Esophagus mucosa (tissue), 1 donor: ENCODE data around the gene DIAPH2. TPM values are rescaled to one million over a fixed set of nuclear protein-coding genes. Genes with fewer than 3 reads are reported as not detected.
"Not testable (repeated sequence)": the region's sequence is repeated elsewhere in the genome, so short reads cannot be mapped to it uniquely, and the experiment has no call there.

Experiments
- ATAC-seq: fragments of 200-7000 bp; cut with Tn5 transposase; one replicate; pipeline ENCODE4 v1.9.1; 2020
- total RNA-seq: library from RNA; stranded (reverse); gene quantifications from one replicate; pipeline ENCODE4 v1.2.4, GENCODE V29; 2023
- donor health status: DM: yes; HTN: yes; CAD: no.

Gene DIAPH2
- total RNA-seq, 1 donor from 2014 or later = 8.9 TPM

DNA sequence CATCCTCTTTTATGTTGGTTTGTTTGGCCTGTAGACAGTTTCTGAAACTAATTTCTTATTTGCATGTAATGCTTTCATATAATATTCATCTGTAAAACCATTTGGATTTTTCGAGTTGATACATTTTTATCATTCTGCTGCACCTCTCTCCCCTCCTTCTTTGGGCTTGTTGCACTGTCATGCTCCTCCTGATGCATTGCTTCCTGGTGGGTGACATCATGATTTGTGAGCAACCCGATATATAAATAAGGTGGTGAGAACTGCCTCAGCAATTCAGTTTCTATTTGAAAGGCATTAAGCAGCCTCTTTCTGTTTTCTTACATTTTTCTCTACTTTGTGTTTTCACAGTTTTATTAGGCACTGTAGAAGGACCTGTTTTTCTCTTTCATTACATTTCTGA, 714.8 kb downstream of the DIAPH2 start:
- no peak for ATAC-seq

- ATAC-seq = no peak
Measured at GRCh38 chrX:97400492-97400891, 715.9 kb downstream of the DIAPH2 start.

- ATAC-seq = no peak
Measured at GRCh38 chrX:97401154-97401553, 716.5 kb downstream of the DIAPH2 start.

DNA sequence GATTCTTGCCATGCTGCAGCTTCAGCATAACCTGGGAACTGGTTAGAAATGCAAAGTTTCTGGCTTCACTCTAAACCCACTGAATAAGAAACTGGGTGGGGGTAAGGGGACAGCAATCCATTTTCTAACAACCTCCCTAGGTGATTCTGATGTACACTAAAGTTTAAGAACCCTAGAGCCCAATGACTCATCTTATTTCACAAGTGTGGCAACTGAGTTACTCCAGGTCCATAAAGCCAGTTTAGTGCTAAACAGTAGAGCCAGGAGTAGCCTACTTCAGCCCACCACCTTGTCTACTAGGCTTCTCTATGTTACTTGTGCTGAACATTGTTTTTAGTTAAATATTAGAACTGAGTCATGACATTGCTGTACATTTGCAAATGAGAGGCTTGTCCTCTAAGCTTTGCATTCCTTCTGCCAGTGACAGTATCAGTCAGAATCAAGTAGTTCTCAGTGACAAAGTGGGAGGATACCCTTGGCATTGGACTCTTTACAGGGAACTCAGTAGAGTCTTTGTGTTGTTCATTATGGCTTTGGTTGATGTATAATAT, 717.0 kb downstream of the DIAPH2 start:
- no peak for ATAC-seq

GRCh38 chrX:97402333-97402732, 717.7 kb downstream of the DIAPH2 start:
- ATAC-seq = no peak

DNA sequence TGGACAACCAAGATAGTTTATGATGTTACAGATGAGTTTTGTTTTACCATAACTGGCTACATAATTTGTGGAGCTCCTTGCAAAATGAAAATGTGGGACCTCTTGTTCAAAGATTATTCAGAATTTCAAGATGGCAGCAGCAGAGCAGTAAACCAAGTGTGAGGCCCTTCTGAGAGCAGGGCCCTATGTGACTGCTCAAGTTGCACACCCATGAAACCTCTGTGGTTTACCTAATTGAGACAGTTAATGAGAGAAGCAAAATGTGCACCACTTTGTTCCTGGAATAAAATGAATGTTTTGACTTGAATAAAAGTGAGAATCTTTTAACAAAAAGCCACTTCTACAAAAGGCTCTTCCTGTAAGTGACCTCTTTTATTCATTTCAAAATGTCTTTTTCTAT, 718.3 kb downstream of the DIAPH2 start:
- no peak for ATAC-seq

DNA sequence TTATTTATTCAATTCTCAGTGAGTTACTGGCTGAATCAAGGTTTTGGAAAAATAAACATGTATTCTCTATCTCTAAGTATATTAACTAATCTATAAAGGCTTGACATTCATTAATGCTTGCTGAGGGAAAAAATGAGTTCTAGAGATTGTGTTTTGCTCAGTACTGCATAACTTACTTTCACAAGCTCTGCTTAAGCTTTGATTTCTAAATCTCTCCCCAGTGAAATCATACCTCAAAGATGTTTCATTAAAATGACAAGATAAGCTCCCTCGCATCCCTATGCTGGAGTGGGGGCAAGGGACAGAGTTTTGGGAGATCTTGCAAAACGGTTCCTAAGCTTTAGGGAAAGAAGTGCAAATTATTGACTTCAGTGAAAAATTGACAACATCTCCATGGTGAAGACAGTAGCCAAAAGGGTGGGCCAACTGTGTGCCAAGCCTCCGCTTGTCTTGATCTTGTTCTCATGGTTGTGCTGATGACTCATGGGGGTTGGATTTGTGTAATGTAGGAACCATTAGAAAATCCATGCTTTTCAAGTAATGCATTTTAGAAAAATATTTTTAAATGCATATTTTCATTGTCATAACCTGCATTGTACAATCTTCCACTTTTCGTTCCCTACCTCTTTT, 720.5 kb downstream of the DIAPH2 start:
- ATAC-seq = no peak

DNA sequence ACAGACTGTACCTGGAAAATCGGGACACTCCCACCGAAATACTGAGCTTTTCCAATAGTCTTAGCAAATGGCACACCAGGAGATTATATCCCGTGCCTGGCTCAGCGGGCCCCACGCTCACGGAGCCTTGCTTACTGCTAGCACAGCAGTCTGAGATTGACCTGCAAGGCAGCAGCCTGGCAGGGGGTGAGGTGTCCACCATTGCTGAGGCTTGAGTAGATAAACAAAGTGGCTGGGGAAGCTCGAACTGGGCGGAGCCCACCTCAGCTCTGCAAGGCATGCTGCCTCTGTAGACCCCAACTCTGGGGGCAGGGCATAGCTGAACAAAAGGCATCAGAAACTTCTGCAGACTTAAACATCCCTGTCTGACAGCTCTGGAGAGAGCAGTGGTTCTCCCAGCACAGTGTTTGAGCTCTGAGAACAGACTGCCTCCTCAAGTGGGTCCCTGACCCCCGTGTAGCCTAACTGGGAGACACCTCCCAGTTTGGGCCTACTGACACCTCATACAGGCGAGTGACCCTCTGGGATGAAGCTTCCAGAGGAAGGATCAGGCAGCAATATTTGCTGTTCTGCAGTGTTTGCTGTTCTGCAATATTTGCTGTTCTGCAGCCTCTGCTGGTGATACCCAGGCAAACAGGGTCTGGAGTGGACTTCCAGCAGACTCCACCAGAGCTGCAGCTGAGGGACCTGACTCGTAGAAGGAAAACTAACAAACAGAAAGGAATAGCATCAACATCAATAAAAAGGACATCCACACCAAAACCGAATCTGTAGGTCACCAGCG, 725.2 kb downstream of the DIAPH2 start:
- not testable (repeated sequence) for ATAC-seq

GRCh38 chrX:97416461-97416860, 731.8 kb downstream of the DIAPH2 start:
- ATAC-seq = peak; percentile 13

- ATAC-seq = no peak
Measured at GRCh38 chrX:97429101-97429500, 744.5 kb downstream of the DIAPH2 start.

DNA sequence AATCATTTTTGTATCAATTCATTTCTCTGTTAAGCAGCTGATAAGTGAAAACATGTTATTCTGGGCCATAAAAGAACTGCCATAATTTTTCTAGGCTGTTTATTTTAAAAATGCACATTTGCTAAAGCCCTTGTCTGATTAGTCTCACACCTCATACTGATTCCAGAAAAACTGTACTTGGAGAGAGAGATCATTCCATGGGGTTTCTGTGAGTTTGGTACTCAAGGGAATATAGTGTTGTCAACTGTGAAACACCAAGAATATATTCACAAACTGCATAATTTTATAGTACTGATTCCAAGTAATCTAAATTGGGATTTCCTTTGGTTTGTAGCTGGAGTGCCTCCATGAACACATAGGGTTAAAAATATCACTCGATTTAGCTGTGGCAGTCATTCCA, 746.6 kb downstream of the DIAPH2 start:
- ATAC-seq = no peak

GRCh38 chrX:97446298-97446882, 761.7 kb downstream of the DIAPH2 start:
- no peak for ATAC-seq

- ATAC-seq = no peak
Measured at GRCh38 chrX:97447306-97447705, 762.7 kb downstream of the DIAPH2 start.

GRCh38 chrX:97452283-97452682, 767.6 kb downstream of the DIAPH2 start:
- no peak for ATAC-seq

- no peak for ATAC-seq
Measured at GRCh38 chrX:97461763-97462162, 777.1 kb downstream of the DIAPH2 start.

DNA sequence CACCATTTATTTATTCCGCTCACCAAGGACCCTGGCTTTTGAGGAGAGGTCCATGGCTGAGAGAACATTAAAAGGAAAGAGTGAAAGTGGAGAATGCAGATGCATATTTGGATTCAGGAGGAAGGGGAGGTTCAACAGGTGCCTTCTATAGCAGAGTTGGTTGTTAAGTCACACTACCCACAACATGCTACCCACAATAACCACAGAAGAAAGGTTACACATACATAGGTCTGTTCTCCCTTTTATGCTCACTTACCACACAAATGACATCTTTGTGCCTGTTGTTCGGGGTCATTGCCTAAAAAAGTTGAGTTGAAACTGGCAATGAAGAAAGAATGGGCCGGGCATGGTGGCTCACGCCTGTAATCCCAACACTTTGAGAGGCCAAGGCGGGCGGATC, 786.4 kb downstream of the DIAPH2 start:
- ATAC-seq = no peak

GRCh38 chrX:97474933-97475332, 790.3 kb downstream of the DIAPH2 start:
- ATAC-seq = no peak

- no peak for ATAC-seq
Measured at GRCh38 chrX:97479106-97479890, 794.7 kb downstream of the DIAPH2 start.

GRCh38 chrX:97481228-97481627, 796.6 kb downstream of the DIAPH2 start:
- ATAC-seq = no peak

DNA sequence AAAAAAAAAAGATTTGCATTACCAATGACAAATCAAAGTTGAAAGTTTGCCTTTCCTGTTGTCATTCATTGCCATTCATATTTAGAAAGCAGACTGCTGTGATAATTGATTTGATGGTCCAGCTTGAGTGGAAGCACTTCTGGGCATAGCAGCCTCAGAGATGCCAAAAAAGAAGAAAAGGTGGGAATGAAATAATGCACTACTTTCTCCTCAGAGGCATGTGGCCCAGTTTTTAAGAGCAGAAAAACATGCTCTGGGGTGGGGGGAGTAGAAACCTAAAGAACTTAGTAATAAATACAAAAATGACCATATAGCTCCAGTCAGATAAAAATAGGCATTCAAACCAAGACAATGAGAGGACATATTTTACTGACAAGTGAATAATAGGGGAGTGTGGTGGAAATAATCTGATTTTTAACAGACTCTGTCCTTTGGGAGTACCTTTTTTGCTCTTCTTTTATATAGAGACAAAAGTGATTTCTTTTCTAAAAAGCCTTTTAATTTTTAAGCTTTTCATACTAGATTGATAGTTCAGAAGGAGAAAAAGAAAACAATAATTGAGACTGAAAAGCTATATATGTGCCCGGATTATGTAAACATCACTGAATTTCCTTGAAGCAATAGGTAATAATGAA, 798.1 kb downstream of the DIAPH2 start:
- ATAC-seq = no peak

DNA sequence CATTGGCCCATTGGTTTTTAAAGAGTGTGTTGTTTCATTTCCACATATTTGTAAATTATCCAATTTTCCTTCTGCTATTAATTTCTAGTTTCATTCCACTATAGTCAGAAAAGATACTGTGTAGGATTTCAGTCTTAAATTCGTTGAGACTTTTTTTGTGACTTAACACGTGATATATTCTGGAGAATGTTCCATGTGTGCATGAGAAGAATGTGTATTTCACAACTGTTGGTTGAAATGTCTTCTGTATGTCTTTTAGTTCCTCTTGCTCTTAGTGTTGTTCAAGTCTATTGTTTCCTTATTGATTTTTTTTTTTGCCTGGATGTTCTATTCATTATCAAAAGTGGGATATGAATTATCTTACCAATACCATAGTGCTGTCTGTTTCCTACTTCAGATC, 806.0 kb downstream of the DIAPH2 start:
- ATAC-seq = no peak

- no peak for ATAC-seq
Measured at GRCh38 chrX:97494756-97495372, 810.2 kb downstream of the DIAPH2 start.
